H1 (cell line): ENCODE data around the gene IL19. TPM values are rescaled to one million over a fixed set of nuclear protein-coding genes. Genes with fewer than 3 reads are reported as not detected.

Source experiments
- CTCF ChIA-PET: fragments of 300-600 bp; sonication (Branson Sonifier 250); formaldehyde crosslinking; loops from one replicate; lab custom pipeline; 2021; ENCODE audit not compliant: partially characterized antibody; lab: Charles Lee
- POLR2A ChIA-PET: fragments of 300-600 bp; sonication (Branson Sonifier 250); formaldehyde crosslinking; loops from one replicate; lab custom pipeline; 2021; ENCODE audit warnings: inconsistent platforms; ENCODE audit not compliant: partially characterized antibody; lab: Charles Lee
- DNase-seq, 2 experiments: peaks; one replicate each; pipeline versions ENCODE4 v3.0.0 to v3.0.0-alpha.2; 2010 to 2022; ENCODE audit warnings: low spot score in 2 of 2, low read depth in 1 of 2, mixed read lengths in 1 of 2
- FAIRE-seq: peaks from 2 replicates; lab custom pipeline; 2011; peaks lifted over from hg19 to GRCh38; lab: Jason Lieb, UNC
- H2AFZ ChIP-seq: 2 replicates; pipeline ENCODE4 v1.8.1; 2012; ENCODE audit warnings: low read length, inconsistent platforms
- H2AK5ac ChIP-seq: 2 replicates; pipeline ENCODE4 v1.6.1; 2013; ENCODE audit warnings: low read depth, low read length
- H2BK120ac ChIP-seq: replicated peaks from 2 replicates; pipeline ENCODE3; 2013; ENCODE audit warnings: low read depth, low read length, inconsistent platforms
- H2BK12ac ChIP-seq: 2 replicates; pipeline ENCODE4 v1.6.1; 2013; ENCODE audit warnings: low read depth, low read length
- H2BK15ac ChIP-seq: 2 replicates; pipeline ENCODE4 v1.6.1; 2013; ENCODE audit warnings: low read length
- H2BK20ac ChIP-seq: 2 replicates; pipeline ENCODE4 v1.6.1; 2013; ENCODE audit warnings: low read length
- H2BK5ac ChIP-seq: 2 replicates; pipeline ENCODE4 v1.6.1; 2013; ENCODE audit warnings: low read depth, low read length
- H3K14ac ChIP-seq: 2 replicates; pipeline ENCODE4 v1.6.1; 2013; ENCODE audit warnings: inconsistent platforms; ENCODE audit not compliant: insufficient read length
- H3K18ac ChIP-seq: 2 replicates; pipeline ENCODE4 v1.6.1; 2013; ENCODE audit warnings: low read length; ENCODE audit errors: extremely low read depth
- H3K23ac ChIP-seq: 2 replicates; pipeline ENCODE4 v1.6.1; 2013; ENCODE audit warnings: inconsistent platforms; ENCODE audit not compliant: insufficient read length
- H3K23me2 ChIP-seq: 2 replicates; pipeline ENCODE4 v1.6.1; 2013; ENCODE audit warnings: low read depth, low read length
- H3K27ac ChIP-seq: 2 replicates; pipeline ENCODE4 v1.6.1; 2011; ENCODE audit warnings: low read depth, low read length, inconsistent platforms
- H3K27me3 ChIP-seq, 4 experiments: replicated peaks in 1 of 4; 1 replicate in 1 of 4; 2 replicates in 3 of 4; pipeline versions ENCODE4 v1.6.1 to v1.8.1; 2011 to 2013; ENCODE audit warnings: low read length in 3 of 4, mild to moderate bottlenecking in 3 of 4, inconsistent platforms in 2 of 4, mixed read lengths in 2 of 4, moderate library complexity in 1 of 4; ENCODE audit not compliant: control insufficient read depth in 3 of 4, insufficient read depth in 3 of 4; ENCODE audit errors: extremely low read depth in 1 of 4
- H3K36me3 ChIP-seq, 4 experiments: 2 replicates each; pipeline versions ENCODE4 v1.6.1 to v1.8.1; 2011 to 2013; ENCODE audit warnings: mild to moderate bottlenecking in 4 of 4, low read length in 3 of 4, moderate library complexity in 2 of 4, control low read depth in 1 of 4, inconsistent platforms in 1 of 4; ENCODE audit not compliant: insufficient read depth in 4 of 4, control insufficient read depth in 2 of 4
- H3K4ac ChIP-seq: replicated peaks from 2 replicates; pipeline ENCODE3; 2013; ENCODE audit warnings: low read length, low read depth, mixed read lengths, inconsistent platforms; ENCODE audit not compliant: insufficient read length
- H3K4me1 ChIP-seq, 4 experiments: replicated peaks in 1 of 4; 1 replicate in 1 of 4; 2 replicates in 3 of 4; pipeline versions ENCODE4 v1.6.1 to v1.8.1; 2011 to 2013; ENCODE audit warnings: low read length in 3 of 4, inconsistent platforms in 2 of 4, mixed read lengths in 1 of 4; ENCODE audit not compliant: insufficient read depth in 4 of 4, control insufficient read depth in 3 of 4
- H3K4me2 ChIP-seq, 2 experiments: 2 replicates each; pipeline versions ENCODE4 v1.6.1 to v1.8.1; 2011 to 2013; ENCODE audit warnings: low read depth in 2 of 2, low read length in 2 of 2, control low read depth in 1 of 2, inconsistent platforms in 1 of 2, mild to moderate bottlenecking in 1 of 2; ENCODE audit not compliant: insufficient read depth in 1 of 2
- H3K4me3 ChIP-seq, 4 experiments: fragments of 200-600, 300-600 bp in 1 of 4; sonication (generic), shearing (Covaris generic), sonication (Bioruptor Twin) in 1 of 4; 2 replicates each; pipeline versions ENCODE4 v1.5.1 to v1.8.1; 2011 to 2016; ENCODE audit warnings: low read length in 4 of 4, low read depth in 3 of 4, control low read depth in 2 of 4, inconsistent platforms in 2 of 4, mild to moderate bottlenecking in 2 of 4, mixed read lengths in 1 of 4, moderate library complexity in 1 of 4; ENCODE audit not compliant: insufficient read depth in 2 of 4; ENCODE audit errors: extremely low read depth in 1 of 4
- H3K56ac ChIP-seq: replicated peaks from 2 replicates; pipeline ENCODE3; 2013; ENCODE audit warnings: low read depth, mild to moderate bottlenecking, mixed read lengths, low read length, inconsistent platforms; ENCODE audit not compliant: insufficient read length
- H3K79me1 ChIP-seq: 2 replicates; pipeline ENCODE4 v1.6.1; 2013; ENCODE audit warnings: low read depth, low read length, control low read depth
- H3K79me2 ChIP-seq, 2 experiments: 2 replicates each; pipeline versions ENCODE4 v1.6.1 to v1.8.1; 2012 to 2013; ENCODE audit warnings: low read length in 2 of 2, mild to moderate bottlenecking in 2 of 2, inconsistent platforms in 1 of 2; ENCODE audit not compliant: insufficient read depth in 2 of 2, control insufficient read depth in 1 of 2
- H3K9ac ChIP-seq, 4 experiments: replicated peaks in 1 of 4; 1 replicate in 1 of 4; 2 replicates in 3 of 4; pipeline versions ENCODE4 v1.6.1 to v1.8.1; 2011 to 2013; ENCODE audit warnings: low read depth in 3 of 4, low read length in 3 of 4, control low read depth in 2 of 4, mild to moderate bottlenecking in 2 of 4, moderate library complexity in 2 of 4, inconsistent platforms in 1 of 4; ENCODE audit errors: extremely low read depth in 1 of 4
- H3K9me3 ChIP-seq, 2 experiments: 2 replicates each; pipeline versions ENCODE4 v1.6.1 to v1.8.1; 2012 to 2013; ENCODE audit warnings: mild to moderate bottlenecking in 2 of 2, moderate library complexity in 2 of 2, control low read depth in 1 of 2, inconsistent platforms in 1 of 2, low read depth in 1 of 2, low read length in 1 of 2, mixed read lengths in 1 of 2; ENCODE audit not compliant: insufficient read depth in 2 of 2
- H4K20me1 ChIP-seq, 2 experiments: replicated peaks in 1 of 2; 2 replicates each; pipeline versions ENCODE3 to v1.8.1; 2011 to 2013; ENCODE audit warnings: inconsistent platforms in 2 of 2, low read length in 2 of 2, mild to moderate bottlenecking in 1 of 2; ENCODE audit not compliant: insufficient read depth in 2 of 2, control insufficient read depth in 1 of 2
- H4K5ac ChIP-seq: 2 replicates; pipeline ENCODE4 v1.6.1; 2013; ENCODE audit warnings: low read length, low read depth, mixed read lengths, inconsistent platforms; ENCODE audit not compliant: insufficient read length
- H4K8ac ChIP-seq: 2 replicates; pipeline ENCODE4 v1.8.0; 2013; ENCODE audit warnings: mild to moderate bottlenecking, moderate library complexity, low read length, inconsistent platforms; ENCODE audit not compliant: insufficient read depth; ENCODE audit errors: extremely low read depth
- H4K91ac ChIP-seq: replicated peaks from 2 replicates; pipeline ENCODE3; 2013; ENCODE audit warnings: low read length, mixed read lengths, inconsistent platforms; ENCODE audit not compliant: insufficient read length
- CEBPB ChIP-seq: IDR thresholded peaks from 2 replicates; pipeline ENCODE4 v1.6.1; 2012; ENCODE audit warnings: low read depth, low read length
- CHD2 ChIP-seq: IDR thresholded peaks from 2 replicates; pipeline ENCODE4 v1.6.1; 2012; ENCODE audit warnings: low read length, improper control_type of control experiment
- POU5F1 ChIP-seq: IDR thresholded peaks from 2 replicates; pipeline ENCODE4 v1.6.1; 2011; ENCODE audit warnings: low read depth, mild to moderate bottlenecking, low read length, moderate library complexity
- SIN3A ChIP-seq, 2 experiments: IDR thresholded peaks in 1 of 2; conservative IDR thresholded peaks in 1 of 2; 2 replicates each; pipeline ENCODE4 v1.6.1; 2011 to 2012; ENCODE audit warnings: low read length in 2 of 2, improper control_type of control experiment in 1 of 2, low read depth in 1 of 2, mild to moderate bottlenecking in 1 of 2
- SIX5 ChIP-seq: IDR thresholded peaks from 2 replicates; pipeline ENCODE4 v1.6.1; 2011; ENCODE audit warnings: mild to moderate bottlenecking, low read depth, low read length
- SP2 ChIP-seq: IDR thresholded peaks from 2 replicates; pipeline ENCODE4 v1.6.1; 2012; ENCODE audit warnings: mild to moderate bottlenecking, low read length, inconsistent platforms
- WGBS, 2 experiments: shearing (Covaris generic) in 1 of 2; methylation state at CpG; one replicate each; pipeline versions ENCODE4 v1.1.6 to v1.1.7; 2013 to 2015; ENCODE audit warnings: low lambda C conversion rate in 2 of 2, mixed read lengths in 2 of 2, inconsistent platforms in 1 of 2, low coverage in 1 of 2, missing lambda C conversion rate in 1 of 2; ENCODE audit not compliant: insufficient replicate concordance in 2 of 2, insufficient coverage in 1 of 2, insufficient read length in 1 of 2; ENCODE audit errors: extremely low coverage in 1 of 2, missing lambda C conversion rate in 1 of 2; 5-methylcytosine and 5-hydroxymethylcytosine counted together
- polyA plus RNA-seq, 7 experiments: library from polyadenylated mRNA; depleted of rRNA in 3 of 7; stranded (reverse) in 5 of 7; unstranded in 2 of 7; fragments of >200 nt in 5 of 7; fragments of 200-250 nt in 2 of 7; gene quantifications; 1 replicate in 5 of 7; 2 replicates in 1 of 7; 4 replicates in 1 of 7; pipeline versions ENCODE4 v1.2.1 to v1.2.3, GENCODE V29; 2011 to 2013; ENCODE audit warnings: missing spikeins in 2 of 7, mixed read lengths in 2 of 7
- total RNA-seq: library from RNA; stranded (reverse); fragmentation: NEBNext Ultra II Directional; extraction: Animal tissue kit (Norgen Biotek cat#: 25700); gene quantifications from 2 replicates; pipeline ENCODE4 v1.2.1, GENCODE V29; 2021

IL19 gene
- total and polyA plus RNA-seq, 2 of the 8 experiments (the other 6 are each of a cell fraction or from before 2014, with no cell fraction given): not detected

GRCh38 chr1:206863266-206863665 lies 92.7 kb downstream of the IL19 start:
- H3K56ac ChIP-seq: no peak overlapping the region
- WGBS, 2 experiments: 76% methylated on average over 1 of the region's 1 CpG; no CpG with 5 or more reads in 1 of the 2 experiments
- FAIRE-seq: no peak
- TF ChIP-seq CEBPB (no peak), SP2 (no peak), SIN3A (conservative IDR thresholded peaks at IDR 0.05 in 1 of 2, IDR thresholded peaks at IDR 0.05 in 1 of 2; ENCODE audit: low read depth in 1 of 2, low read length in 2 of 2) (no peak), CHD2 (no peak), SIX5 (no peak), POU5F1 (no peak)

More at GRCh38 chr1:206863266-206863665, 92.7 kb downstream of the IL19 start:
- ChIA-PET CTCF (interaction anchor here (0.6 to 5.7 kb wide), 12 partner anchors 9 to 717 kb away, joined by 3 to 49 read pairs (median 3); partner anchors contain the start of gene FCAMR), POLR2A (no interaction called here)
- H3K79me2 ChIP-seq: no peaks in the 10 kb centered on the region
- no peak overlapping the region for H2BK120ac ChIP-seq
- no peak overlapping the region for H3K23ac ChIP-seq
- no peak overlapping the region for H4K5ac ChIP-seq
- no peak overlapping the region for H2BK5ac ChIP-seq
- no peak overlapping the region for H3K18ac ChIP-seq
- no peaks in the 10 kb centered on the region for H3K36me3 ChIP-seq
- H4K20me1 ChIP-seq: no peaks in the 10 kb centered on the region
- H3K4me2 ChIP-seq: no peak overlapping the region
- H3K23me2 ChIP-seq: no peaks in the 10 kb centered on the region
- H3K27me3 ChIP-seq: peaks cover 0 to 2% (median 0%) of the 10 kb centered on the region in 4 experiments; a peak in 1 of 7 replicates
- H3K14ac ChIP-seq: no peak overlapping the region
- no peaks in the 10 kb centered on the region for H3K4me1 ChIP-seq
- no peak for DNase-seq
- no peaks in the 10 kb centered on the region for H3K79me1 ChIP-seq
- H3K4me3 ChIP-seq: no peak overlapping the region
- H4K91ac ChIP-seq: no peak overlapping the region
- no peak overlapping the region for H3K27ac ChIP-seq
- H3K9ac ChIP-seq: no peak overlapping the region
- H2BK20ac ChIP-seq: no peak overlapping the region
- H3K4ac ChIP-seq: no peak overlapping the region
- H3K9me3 ChIP-seq: no peaks in the 10 kb centered on the region
- no peak overlapping the region for H2AFZ ChIP-seq
- H4K8ac ChIP-seq: no peak overlapping the region
- no peak overlapping the region for H2BK15ac ChIP-seq
- no peak overlapping the region for H2BK12ac ChIP-seq
- H2AK5ac ChIP-seq: no peak overlapping the region
